Epidermal melanocyte (primary cell): Measurements from ENCODE around the gene COPG1.
"Not testable (repeated sequence)": the region's sequence is repeated elsewhere in the genome, so short reads cannot be mapped to it uniquely, and the experiment has no call there.

ENCODE experiments used
- DNase-seq: peaks from one replicate; pipeline ENCODE4 v3.0.0; 2011; ENCODE audit warnings: low spot score; ENCODE audit not compliant: insufficient read length

The COPG1 gene

GRCh38 chr3:129249284-129250065 is at the start of gene COPG1:
TSS of gene COPG1 (plus strand) at chr3:129249606. CDS start at chr3:129249710, 104 bp downstream.
- peak; percentile 95 for DNase-seq

DNA sequence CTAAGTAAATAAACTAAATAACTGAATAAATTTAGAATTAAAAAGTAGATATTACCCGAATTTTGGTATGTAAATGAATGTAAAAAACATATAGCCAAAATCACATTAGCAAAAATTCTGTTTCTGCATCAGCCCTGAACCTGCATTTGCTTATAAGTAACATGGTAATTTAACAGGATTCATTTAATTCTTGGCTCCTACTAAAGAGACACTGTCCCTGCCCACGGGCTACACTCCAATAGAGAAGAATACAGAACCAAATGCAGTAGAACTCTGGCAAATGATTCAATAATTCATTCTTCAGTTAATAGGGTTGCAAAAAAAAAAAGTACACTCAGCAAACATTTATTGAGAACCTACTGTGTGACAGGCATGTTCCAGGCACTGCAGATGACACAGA is 44.9 kb upstream of the COPG1 start:
- no peak for DNase-seq

GRCh38 chr3:129205109-129205832 is 44.1 kb upstream of the COPG1 start:
- no peak for DNase-seq

DNA sequence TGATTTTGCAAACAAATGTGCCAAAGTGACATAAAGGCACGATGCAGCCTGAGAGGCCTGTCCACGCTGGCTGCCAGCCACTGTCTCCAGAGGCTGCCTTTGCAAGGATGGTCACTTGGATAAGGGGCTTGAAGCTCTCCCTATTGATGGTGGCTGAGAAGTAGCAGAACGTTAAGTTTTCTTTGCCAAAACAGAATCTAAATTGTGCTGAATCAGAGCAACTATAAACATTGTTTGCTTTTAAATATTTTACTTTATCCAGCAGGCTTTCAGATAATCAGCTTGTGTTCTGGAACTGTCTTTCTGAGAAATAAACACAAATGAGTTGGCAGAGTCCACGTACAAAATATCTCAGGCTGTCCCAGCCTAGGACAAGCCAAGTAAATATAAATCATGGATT is 41.9 kb upstream of the COPG1 start:
- DNase-seq: no peak

DNA sequence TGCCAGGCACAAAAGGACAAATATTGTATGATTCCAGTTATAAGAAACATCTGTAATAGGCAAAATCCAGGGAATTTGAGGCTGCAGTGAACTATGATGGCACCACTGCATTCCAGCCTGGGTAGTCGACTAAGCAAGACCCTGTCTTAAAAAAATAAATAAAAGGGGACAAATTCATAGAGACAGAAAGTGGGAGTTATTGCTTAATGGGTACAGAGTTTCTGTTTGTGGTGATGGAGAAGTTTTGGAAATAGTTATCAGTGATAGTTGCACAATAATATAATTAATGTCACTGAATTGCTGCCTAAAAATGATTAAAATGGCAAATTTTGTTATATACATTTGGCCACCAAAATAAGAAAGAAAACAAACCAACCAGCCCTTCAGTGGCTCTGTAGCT is 38.1 kb upstream of the COPG1 start:
- DNase-seq: no peak

DNA sequence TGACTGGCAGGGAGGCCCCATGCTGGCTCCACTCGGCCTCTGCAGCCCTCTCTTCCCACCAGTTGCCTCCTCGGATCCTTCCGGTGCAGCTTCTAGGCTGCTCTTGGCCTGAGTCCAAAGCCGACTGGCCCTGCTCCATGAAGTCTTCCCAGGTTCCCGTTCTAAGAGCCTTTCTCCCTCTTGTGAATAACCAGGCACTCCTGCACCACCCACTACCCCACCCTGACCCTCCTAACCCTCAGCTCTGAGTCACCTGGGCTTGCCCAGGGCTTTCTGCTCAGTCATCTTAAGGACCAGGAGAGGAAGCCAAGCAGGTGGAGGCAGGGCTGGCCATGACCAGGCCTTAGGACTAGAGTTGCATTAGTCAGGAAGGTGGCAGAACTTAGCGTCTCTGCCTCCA is 37.6 kb upstream of the COPG1 start:
- no peak for DNase-seq

DNA sequence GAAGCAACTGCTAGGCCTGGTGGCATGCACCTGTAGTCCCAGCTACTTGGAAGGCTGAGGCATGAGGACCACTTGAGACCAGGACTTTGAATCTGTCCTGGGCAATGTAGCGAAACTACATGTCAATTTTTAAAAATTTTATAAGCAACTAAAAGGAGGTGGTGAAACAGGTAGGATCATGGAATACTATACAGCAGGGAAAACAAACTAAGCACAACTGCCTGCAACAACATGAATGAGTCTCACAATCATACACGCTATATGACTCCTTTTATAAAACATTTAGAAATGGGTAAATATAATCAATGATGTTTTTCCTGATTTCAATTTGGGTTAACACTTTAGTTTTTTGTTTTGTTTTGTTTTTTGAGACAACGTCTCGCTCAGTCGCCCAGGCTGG is 36.2 kb upstream of the COPG1 start:
- DNase-seq: no peak

GRCh38 chr3:129218742-129219141 is 30.7 kb upstream of the COPG1 start:
- no peak for DNase-seq

- not testable (repeated sequence) for DNase-seq
Measured at GRCh38 chr3:129224387-129224786, 25.0 kb upstream of the COPG1 start.

DNA sequence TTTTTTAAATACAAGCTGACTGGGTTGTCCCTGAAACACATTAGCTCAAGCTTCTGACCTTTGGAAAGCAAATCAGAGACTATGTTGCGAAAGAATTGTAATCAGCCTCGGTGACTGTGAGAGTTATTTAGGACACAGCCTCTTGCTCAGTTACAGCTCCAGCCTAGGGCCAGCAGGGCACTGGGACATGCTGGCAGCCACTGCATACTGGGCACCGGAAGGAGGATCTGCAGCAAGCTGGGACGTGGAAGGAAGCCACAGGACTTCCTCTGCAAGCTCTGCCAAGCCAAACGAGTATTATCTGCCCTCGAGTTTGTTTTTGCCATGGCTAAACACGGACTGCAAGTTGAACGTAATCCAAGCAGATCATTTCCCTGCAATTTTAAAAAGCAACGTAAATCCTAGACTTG is 24.4 kb upstream of the COPG1 start:
- DNase-seq: peak; percentile 84

DNA sequence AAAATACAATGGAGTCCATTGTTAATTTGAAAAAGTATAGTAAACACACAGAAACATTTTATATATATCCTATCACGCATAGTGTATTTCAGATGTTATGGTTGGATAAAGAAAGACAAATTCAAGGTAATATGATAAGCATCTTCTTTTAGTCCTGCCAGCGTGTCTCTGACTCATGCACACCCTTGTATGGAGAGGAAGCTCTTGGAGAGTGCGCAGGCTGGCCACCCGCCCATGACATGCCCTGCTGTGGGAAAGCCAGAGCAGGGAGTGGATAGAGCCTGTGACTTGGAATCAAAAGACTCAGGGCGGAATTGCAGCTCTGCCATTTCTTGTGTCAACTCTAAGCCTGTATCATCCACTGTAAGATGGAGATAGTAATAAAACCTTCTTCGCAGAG is 23.0 kb upstream of the COPG1 start:
- DNase-seq: no peak

DNA sequence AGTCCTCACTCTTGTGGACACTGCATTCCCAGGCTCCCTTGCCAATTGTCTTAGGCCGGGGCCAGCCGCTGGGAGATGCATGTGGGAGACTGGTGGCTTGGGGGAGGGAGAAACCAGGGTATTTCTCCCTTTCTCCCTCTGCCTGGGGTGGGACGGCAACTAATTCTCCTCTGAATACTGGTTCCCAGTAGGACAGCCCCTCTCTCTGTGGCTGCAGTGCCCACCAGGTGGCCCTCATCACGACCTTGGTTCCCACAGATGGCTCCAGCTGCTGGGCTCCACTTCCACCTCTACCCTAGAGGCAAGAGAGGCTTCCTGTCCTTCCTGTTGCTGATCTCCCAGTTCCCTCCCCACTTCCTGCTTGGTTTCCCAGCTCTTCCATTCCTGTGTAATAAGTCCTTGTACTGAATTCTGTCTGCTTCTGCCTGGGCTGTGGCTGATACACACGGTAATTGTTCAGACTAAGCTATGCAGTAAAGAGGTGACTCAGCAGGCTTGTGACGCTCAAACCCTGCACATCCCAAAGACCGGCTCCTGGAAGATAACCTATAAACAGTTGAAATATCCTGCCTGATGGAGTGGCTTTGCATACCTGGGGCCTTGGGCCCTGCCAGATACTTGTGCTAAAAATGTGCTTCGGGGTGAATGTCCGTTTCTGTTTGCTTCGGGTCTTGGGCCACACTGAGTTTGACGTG is 20.4 kb upstream of the COPG1 start:
- DNase-seq: no peak

DNA sequence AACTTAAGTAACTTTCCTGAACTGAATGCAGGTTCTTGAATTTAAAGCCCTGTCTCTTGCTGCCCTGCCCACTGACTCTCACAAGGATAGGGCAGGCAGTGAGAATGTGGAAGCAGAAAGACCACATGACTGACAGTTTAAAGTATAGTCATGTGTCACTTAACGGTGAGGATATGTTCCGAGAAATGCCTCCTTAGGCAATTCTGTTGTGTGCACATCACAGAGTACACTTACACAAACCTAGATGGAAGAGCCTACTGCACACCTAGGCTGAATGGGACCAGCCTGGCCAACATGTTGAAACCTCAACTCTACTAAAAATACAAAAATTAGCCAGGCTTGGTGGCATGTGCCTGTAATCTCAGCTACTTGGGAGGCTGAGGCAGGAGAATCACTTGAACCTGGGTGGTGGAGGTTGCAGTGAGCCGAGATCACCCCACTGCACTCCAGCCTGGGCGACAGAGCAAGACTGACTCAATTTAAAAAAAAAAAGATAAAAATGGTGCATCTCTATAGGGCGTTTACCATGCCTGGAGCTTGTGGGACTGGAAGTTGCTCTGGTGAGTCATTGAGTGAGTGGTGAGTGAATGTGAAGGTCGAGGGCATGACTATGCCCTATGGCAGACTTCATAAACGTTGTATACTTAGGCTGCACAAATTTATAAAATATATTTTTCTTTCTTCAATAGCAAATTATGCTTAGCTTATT is 18.9 kb upstream of the COPG1 start:
- no peak for DNase-seq

- no peak for DNase-seq
Measured at GRCh38 chr3:129231331-129232119, 17.9 kb upstream of the COPG1 start.

DNA sequence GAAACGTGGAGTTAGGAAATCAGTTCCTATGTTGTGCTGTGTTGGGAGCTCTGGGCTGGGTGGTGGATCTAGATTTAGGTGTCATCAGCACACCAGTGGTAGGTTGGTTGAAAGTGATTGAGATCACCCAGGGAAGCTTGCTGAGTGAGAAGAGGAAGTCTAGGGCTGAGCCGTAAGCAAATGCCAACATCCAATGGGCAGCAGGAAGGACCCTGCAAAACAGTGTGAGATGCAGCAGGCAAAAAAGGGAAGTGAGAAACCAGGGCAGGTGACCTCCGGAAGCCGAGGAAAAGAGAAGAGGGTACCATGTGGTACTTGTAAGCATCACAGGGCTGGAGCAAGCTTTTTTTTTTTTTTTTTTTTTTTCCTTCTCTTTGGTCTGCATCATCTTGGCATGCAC is 15.9 kb upstream of the COPG1 start:
- no peak for DNase-seq

DNA sequence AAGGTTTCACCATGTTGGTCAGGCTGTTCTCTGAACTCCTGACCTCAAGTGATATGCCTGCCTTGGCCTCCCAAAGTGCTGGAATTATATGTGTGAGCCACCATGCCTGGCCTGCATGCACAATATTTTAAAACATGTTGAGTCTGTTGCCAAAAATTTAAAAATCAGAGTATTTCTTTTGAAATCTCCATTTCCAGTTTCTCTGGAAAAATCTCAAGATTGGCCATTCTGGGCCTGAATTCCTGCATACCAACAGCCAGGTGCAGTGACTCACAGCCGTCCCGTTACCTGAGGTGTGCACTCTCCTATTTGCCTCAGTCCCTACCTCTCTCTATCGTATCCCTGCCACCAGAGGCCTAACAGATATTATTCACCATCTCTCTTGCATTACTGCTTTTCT is 15.0 kb upstream of the COPG1 start:
- DNase-seq: no peak

DNA sequence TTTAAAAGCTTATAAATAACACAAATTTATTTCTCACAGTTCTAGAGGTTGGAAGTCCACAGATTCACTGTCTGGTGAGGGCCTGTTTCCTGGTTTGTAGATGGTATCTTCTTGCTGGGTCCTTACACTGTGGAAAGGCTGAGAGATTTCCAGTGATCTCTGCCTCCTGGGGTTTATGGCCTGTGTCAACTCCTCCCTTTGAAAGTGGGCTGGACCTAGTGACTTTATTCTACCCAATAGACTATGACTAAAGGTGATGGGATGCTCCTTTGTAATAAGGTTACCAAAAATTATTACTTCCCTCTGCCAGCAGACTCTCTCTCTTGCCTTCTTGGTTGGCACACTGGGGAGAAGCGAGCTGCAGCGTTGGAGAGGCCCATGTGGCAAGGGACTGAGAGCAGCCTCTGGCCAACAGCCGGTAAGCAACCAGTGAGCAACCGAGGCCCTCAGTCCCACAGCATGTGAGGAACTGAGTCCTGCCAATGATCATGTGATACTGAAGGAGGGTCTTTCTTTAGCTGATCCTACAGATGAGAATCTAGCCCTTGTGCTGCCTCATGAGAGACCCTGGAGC is 14.0 kb upstream of the COPG1 start:
- no peak for DNase-seq

DNA sequence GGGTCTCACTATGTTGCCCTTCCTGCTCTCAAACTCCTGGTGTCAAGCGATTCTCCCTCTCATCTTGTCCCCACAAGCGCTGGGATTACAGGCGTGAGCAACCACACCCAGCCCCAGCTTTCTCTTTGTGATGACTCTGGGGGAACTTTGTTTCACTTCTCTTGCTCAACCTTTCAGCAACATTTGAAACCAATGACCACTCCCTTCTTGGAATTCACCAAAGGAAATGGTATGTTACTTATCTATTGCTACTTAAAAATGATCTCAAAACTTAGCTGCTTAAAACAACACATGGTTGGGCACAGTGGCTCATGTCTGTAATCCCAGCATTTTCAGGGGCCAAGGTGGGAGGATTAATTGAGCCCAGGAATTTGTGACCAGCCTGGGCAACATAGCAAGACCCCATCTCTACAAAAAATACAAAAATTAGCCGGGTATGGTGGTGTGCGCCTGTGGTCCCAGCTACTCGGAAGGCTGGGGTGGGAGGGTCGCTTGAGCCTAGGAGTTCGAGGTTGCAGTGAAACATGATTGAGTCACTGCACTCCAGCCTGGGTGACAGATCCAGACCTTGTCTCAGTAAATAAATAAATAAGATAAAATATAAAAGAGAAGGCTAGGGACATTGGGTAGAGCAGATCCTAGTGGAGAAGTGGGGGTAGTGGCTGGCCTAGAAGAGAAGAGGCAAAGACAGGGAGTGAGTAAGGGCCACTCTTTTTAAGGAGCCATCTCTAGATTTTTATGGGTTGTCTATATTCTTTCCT is 10.3 kb upstream of the COPG1 start:
- DNase-seq: no peak

DNA sequence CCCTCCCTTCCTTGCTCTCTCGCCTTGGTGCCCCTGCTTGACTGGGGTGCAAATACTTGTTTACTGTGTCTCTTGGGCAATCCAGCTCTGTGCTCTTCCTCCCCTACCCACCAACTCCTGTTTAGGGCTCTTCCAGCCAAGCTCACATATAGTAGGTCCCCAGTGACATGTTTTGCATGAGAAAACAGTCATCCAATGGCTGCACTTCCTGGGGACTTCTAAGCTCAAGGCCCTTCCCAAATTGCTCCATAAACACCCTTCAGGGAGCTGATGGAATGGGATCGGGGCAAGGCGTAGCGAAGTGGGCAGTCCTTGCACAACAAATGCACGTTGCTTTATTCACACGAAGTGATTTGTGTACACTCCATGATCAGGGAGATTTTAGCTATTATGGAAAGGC is 9.4 kb upstream of the COPG1 start:
- DNase-seq: no peak

DNA sequence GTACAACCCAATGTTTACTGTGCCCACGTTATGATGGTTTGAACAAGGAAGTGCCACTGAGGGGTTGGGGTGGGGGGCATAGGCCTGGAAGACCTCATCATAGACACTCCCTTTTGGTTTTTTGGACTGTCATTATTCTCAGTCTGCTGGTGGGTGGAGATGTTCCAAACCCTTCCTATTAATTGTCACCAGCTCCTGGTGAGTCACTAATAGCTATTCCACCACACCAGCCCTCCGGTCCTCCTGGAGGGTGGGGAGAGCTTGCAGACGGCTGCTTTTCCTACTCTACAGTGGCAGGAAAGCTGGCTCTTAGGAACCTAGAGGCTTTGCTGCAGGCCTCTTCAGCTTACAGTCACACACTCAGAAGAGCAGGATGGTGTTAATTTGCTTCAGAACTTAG is 9.0 kb upstream of the COPG1 start:
- DNase-seq: no peak
